ENCODE results near the gene ATP2A1. TPM values are rescaled to one million over a fixed set of nuclear protein-coding genes. Genes with fewer than 3 reads are reported as not detected.

Gene ATP2A1
- total RNA-seq, 1 donor, result 0.36 TPM

GRCh38 chr16:28898266-28898665 is 20.0 kb downstream of the ATP2A1 start:
- H3K4me2 ChIP-seq (ENCODE audit: insufficient read depth, low read length), result no peak overlapping the region
- H3K27ac ChIP-seq (ENCODE audit: low read depth, low read length), result no peak overlapping the region
- no peak overlapping the region for H3K4me3 ChIP-seq (ENCODE audit: insufficient read depth, low read length)
- no peak for DNase-seq (ENCODE audit: insufficient read length, low spot score, missing footprints)
- no peaks in the 10 kb centered on the region for H3K27me3 ChIP-seq (ENCODE audit: insufficient read depth, low read length)
- no peak overlapping the region for H2AFZ ChIP-seq (ENCODE audit: low read length)
- no peaks in the 10 kb centered on the region for H3K9me3 ChIP-seq (ENCODE audit: low read depth, low read length)
- H3K79me2 ChIP-seq (ENCODE audit: insufficient read depth, low read length), result no peaks in the 10 kb centered on the region
- no peaks in the 10 kb centered on the region for H4K20me1 ChIP-seq (ENCODE audit: insufficient read depth, low read length)
- no peaks in the 10 kb centered on the region for H3K36me3 ChIP-seq (ENCODE audit: insufficient read depth, low read length)
- TF ChIP-seq, protein P1, sequence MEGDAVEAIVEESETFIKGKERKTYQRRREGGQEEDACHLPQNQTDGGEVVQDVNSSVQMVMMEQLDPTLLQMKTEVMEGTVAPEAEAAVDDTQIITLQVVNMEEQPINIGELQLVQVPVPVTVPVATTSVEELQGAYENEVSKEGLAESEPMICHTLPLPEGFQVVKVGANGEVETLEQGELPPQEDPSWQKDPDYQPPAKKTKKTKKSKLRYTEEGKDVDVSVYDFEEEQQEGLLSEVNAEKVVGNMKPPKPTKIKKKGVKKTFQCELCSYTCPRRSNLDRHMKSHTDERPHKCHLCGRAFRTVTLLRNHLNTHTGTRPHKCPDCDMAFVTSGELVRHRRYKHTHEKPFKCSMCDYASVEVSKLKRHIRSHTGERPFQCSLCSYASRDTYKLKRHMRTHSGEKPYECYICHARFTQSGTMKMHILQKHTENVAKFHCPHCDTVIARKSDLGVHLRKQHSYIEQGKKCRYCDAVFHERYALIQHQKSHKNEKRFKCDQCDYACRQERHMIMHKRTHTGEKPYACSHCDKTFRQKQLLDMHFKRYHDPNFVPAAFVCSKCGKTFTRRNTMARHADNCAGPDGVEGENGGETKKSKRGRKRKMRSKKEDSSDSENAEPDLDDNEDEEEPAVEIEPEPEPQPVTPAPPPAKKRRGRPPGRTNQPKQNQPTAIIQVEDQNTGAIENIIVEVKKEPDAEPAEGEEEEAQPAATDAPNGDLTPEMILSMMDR (IDR thresholded peaks at IDR 0.05; ENCODE audit: extremely low read depth, low read depth, low read length), result no peak
- no peaks in the 10 kb centered on the region for H3K4me1 ChIP-seq (ENCODE audit: insufficient read depth, low read length)

GRCh38 chr16:28898942-28899341 is 20.7 kb downstream of the ATP2A1 start:
- Histone ChIP-seq H3K27ac (ENCODE audit: low read depth, low read length) (no peak overlapping the region), H2AFZ (ENCODE audit: low read length) (no peak overlapping the region), H3K36me3 (ENCODE audit: insufficient read depth, low read length) (no peaks in the 10 kb centered on the region), H3K9me3 (ENCODE audit: low read depth, low read length) (no peaks in the 10 kb centered on the region), H3K4me1 (ENCODE audit: insufficient read depth, low read length) (no peaks in the 10 kb centered on the region), H3K4me2 (ENCODE audit: insufficient read depth, low read length) (no peak overlapping the region), H3K27me3 (ENCODE audit: insufficient read depth, low read length) (no peaks in the 10 kb centered on the region), H3K79me2 (ENCODE audit: insufficient read depth, low read length) (no peaks in the 10 kb centered on the region), H4K20me1 (ENCODE audit: insufficient read depth, low read length) (no peaks in the 10 kb centered on the region), H3K4me3 (ENCODE audit: insufficient read depth, low read length) (no peak overlapping the region)
- DNase-seq (ENCODE audit: insufficient read length, low spot score, missing footprints), result no peak
- TF ChIP-seq, protein P1 (IDR thresholded peaks at IDR 0.05; ENCODE audit: extremely low read depth, low read depth, low read length), result no peak

- no peaks in the 10 kb centered on the region for H3K4me1 ChIP-seq (ENCODE audit: insufficient read depth, low read length)
- H4K20me1 ChIP-seq (ENCODE audit: insufficient read depth, low read length), result no peaks in the 10 kb centered on the region
- no peak for DNase-seq (ENCODE audit: insufficient read length, low spot score, missing footprints)
- H3K27me3 ChIP-seq (ENCODE audit: insufficient read depth, low read length), result no peaks in the 10 kb centered on the region
- TF ChIP-seq, protein P1 (IDR thresholded peaks at IDR 0.05; ENCODE audit: extremely low read depth, low read depth, low read length), result no peak
- H3K4me3 ChIP-seq (ENCODE audit: insufficient read depth, low read length), result no peak overlapping the region
- no peaks in the 10 kb centered on the region for H3K36me3 ChIP-seq (ENCODE audit: insufficient read depth, low read length)
- H3K79me2 ChIP-seq (ENCODE audit: insufficient read depth, low read length), result no peaks in the 10 kb centered on the region
- H3K9me3 ChIP-seq (ENCODE audit: low read depth, low read length), result no peaks in the 10 kb centered on the region
- H3K27ac ChIP-seq (ENCODE audit: low read depth, low read length), result no peak overlapping the region
- no peak overlapping the region for H3K4me2 ChIP-seq (ENCODE audit: insufficient read depth, low read length)
- no peak overlapping the region for H2AFZ ChIP-seq (ENCODE audit: low read length)
Observed at GRCh38 chr16:28899882-28900590, 21.7 kb downstream of the ATP2A1 start.

- Histone ChIP-seq H3K4me3 (ENCODE audit: insufficient read depth, low read length) (no peak overlapping the region), H2AFZ (ENCODE audit: low read length) (no peak overlapping the region), H3K79me2 (ENCODE audit: insufficient read depth, low read length) (no peaks in the 10 kb centered on the region), H4K20me1 (ENCODE audit: insufficient read depth, low read length) (no peaks in the 10 kb centered on the region), H3K4me1 (ENCODE audit: insufficient read depth, low read length) (no peaks in the 10 kb centered on the region), H3K4me2 (ENCODE audit: insufficient read depth, low read length) (no peak overlapping the region), H3K27ac (ENCODE audit: low read depth, low read length) (no peak overlapping the region), H3K36me3 (ENCODE audit: insufficient read depth, low read length) (no peaks in the 10 kb centered on the region), H3K9me3 (ENCODE audit: low read depth, low read length) (no peaks in the 10 kb centered on the region), H3K27me3 (ENCODE audit: insufficient read depth, low read length) (no peaks in the 10 kb centered on the region)
- DNase-seq (ENCODE audit: insufficient read length, low spot score, missing footprints), result no peak
- TF ChIP-seq, protein P1 (IDR thresholded peaks at IDR 0.05; ENCODE audit: extremely low read depth, low read depth, low read length), result no peak
Observed at GRCh38 chr16:28900601-28901000, 22.3 kb downstream of the ATP2A1 start.

All from osteoblast (primary cell).